ENCODE results near the gene CXorf49B. TPM values are rescaled to one million over a fixed set of nuclear protein-coding genes. Genes with fewer than 3 reads are reported as not detected.
"Not testable (repeated sequence)": the region's sequence is repeated elsewhere in the genome, so short reads cannot be mapped to it uniquely, and the experiment has no call there.

The CXorf49B gene
- polyA plus RNA-seq (ENCODE audit: insufficient read length in 4 of 4) = under 1 TPM in 1 of 4 donors, not detected in 3; 0.10 TPM

GRCh38 chrX:71763049-71763448 lies at the start of gene CXorf49B:
CXorf49B (plus strand) TSS chrX:71763349; CDS start chrX:71763424, 75 bp downstream.
- DNase-seq (ENCODE audit: low read depth in 4 of 4, low spot score in 3 of 4) = not testable (repeated sequence)

GRCh38 chrX:71714064-71714463 lies 49.1 kb upstream of the CXorf49B start:
- DNase-seq (ENCODE audit: low read depth in 4 of 4, low spot score in 3 of 4) = not testable (repeated sequence)

- not testable (repeated sequence) for DNase-seq (ENCODE audit: low read depth in 4 of 4, low spot score in 3 of 4)
Measured at GRCh38 chrX:71715551-71715950, 47.6 kb upstream of the CXorf49B start.

- DNase-seq (ENCODE audit: low read depth in 4 of 4, low spot score in 3 of 4) = not testable (repeated sequence)
Measured at GRCh38 chrX:71716323-71716722, 46.8 kb upstream of the CXorf49B start.

- not testable (repeated sequence) for DNase-seq (ENCODE audit: low read depth in 4 of 4, low spot score in 3 of 4)
Measured at GRCh38 chrX:71718185-71718584, 45.0 kb upstream of the CXorf49B start, which contains the start of gene CXorf49. CXorf49 (minus strand) TSS chrX:71718285; CDS start chrX:71718151, 134 bp downstream.

- not testable (repeated sequence) for DNase-seq (ENCODE audit: low read depth in 4 of 4, low spot score in 3 of 4)
Measured at GRCh38 chrX:71719195-71719594, 44.0 kb upstream of the CXorf49B start.

GRCh38 chrX:71720289-71720886 lies 42.8 kb upstream of the CXorf49B start:
- not testable (repeated sequence) for DNase-seq (ENCODE audit: low read depth in 4 of 4, low spot score in 3 of 4)

GRCh38 chrX:71760688-71761281 lies 2.4 kb upstream of the CXorf49B start:
- not testable (repeated sequence) for DNase-seq (ENCODE audit: low read depth in 4 of 4, low spot score in 3 of 4)

GRCh38 chrX:71764832-71765231 lies 1.7 kb downstream of the CXorf49B start:
- not testable (repeated sequence) for DNase-seq (ENCODE audit: low read depth in 4 of 4, low spot score in 3 of 4)

- DNase-seq (ENCODE audit: low read depth in 4 of 4, low spot score in 3 of 4) = not testable (repeated sequence)
Measured at GRCh38 chrX:71765613-71766012, 2.5 kb downstream of the CXorf49B start.

- not testable (repeated sequence) for DNase-seq (ENCODE audit: low read depth in 4 of 4, low spot score in 3 of 4)
Measured at GRCh38 chrX:71767134-71767533, 4.0 kb downstream of the CXorf49B start.

- DNase-seq (ENCODE audit: low read depth in 4 of 4, low spot score in 3 of 4) = not testable (repeated sequence)
Measured at GRCh38 chrX:71778322-71778721, 15.2 kb downstream of the CXorf49B start.

- not testable (repeated sequence) for DNase-seq (ENCODE audit: low read depth in 4 of 4, low spot score in 3 of 4)
Measured at GRCh38 chrX:71782225-71782949, 19.2 kb downstream of the CXorf49B start.

GRCh38 chrX:71782950-71783299 lies 19.8 kb downstream of the CXorf49B start:
- not testable (repeated sequence) for DNase-seq (ENCODE audit: low read depth in 4 of 4, low spot score in 3 of 4)

GRCh38 chrX:71783569-71784347 lies 20.6 kb downstream of the CXorf49B start:
- not testable (repeated sequence) for DNase-seq (ENCODE audit: low read depth in 4 of 4, low spot score in 3 of 4)

- DNase-seq (ENCODE audit: low read depth in 4 of 4, low spot score in 3 of 4) = not testable (repeated sequence)
Measured at GRCh38 chrX:71784348-71784983, 21.3 kb downstream of the CXorf49B start.

GRCh38 chrX:71806450-71806849 lies 43.3 kb downstream of the CXorf49B start:
- DNase-seq (ENCODE audit: low read depth in 4 of 4, low spot score in 3 of 4) = not testable (repeated sequence)

GRCh38 chrX:71809886-71810285 lies 46.7 kb downstream of the CXorf49B start:
- no peak for DNase-seq (ENCODE audit: low read depth in 4 of 4, low spot score in 3 of 4)

GRCh38 chrX:71814123-71814912 lies 51.2 kb downstream of the CXorf49B start:
- no peak for DNase-seq (ENCODE audit: low read depth in 4 of 4, low spot score in 3 of 4)
